PC-9 (cell line): Measurements from ENCODE around the gene SYT1.

Source experiments
- EZH2 ChIP-seq: fragments of 200-600 bp; sonication (generic); IDR thresholded peaks from 2 replicates; pipeline ENCODE4 v1.8.0; 2017; ENCODE audit warnings: antibody characterized with exemption, low read depth
- TF ChIP-seq, protein P1 (sequence below): fragments of 200-600 bp; sonication (generic); conservative IDR thresholded peaks from 2 replicates; pipeline ENCODE4 v1.6.1; 2017; ENCODE audit warnings: mixed run types, antibody characterized with exemption, mild to moderate bottlenecking, moderate library complexity

- TF ChIP-seq, protein P1, sequence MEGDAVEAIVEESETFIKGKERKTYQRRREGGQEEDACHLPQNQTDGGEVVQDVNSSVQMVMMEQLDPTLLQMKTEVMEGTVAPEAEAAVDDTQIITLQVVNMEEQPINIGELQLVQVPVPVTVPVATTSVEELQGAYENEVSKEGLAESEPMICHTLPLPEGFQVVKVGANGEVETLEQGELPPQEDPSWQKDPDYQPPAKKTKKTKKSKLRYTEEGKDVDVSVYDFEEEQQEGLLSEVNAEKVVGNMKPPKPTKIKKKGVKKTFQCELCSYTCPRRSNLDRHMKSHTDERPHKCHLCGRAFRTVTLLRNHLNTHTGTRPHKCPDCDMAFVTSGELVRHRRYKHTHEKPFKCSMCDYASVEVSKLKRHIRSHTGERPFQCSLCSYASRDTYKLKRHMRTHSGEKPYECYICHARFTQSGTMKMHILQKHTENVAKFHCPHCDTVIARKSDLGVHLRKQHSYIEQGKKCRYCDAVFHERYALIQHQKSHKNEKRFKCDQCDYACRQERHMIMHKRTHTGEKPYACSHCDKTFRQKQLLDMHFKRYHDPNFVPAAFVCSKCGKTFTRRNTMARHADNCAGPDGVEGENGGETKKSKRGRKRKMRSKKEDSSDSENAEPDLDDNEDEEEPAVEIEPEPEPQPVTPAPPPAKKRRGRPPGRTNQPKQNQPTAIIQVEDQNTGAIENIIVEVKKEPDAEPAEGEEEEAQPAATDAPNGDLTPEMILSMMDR: no peak
- no peak for TF ChIP-seq EZH2
Measured at GRCh38 chr12:79422060-79422812, 557.7 kb downstream of the SYT1 start.
